Natural killer cell (primary cell): ENCODE results near the gene HNRNPR. TPM values are rescaled to one million over a fixed set of nuclear protein-coding genes. Genes with fewer than 3 reads are reported as not detected.
"Not testable (repeated sequence)": the region's sequence is repeated elsewhere in the genome, so short reads cannot be mapped to it uniquely, and the experiment has no call there.

Source experiments
- ATAC-seq, 3 donors: fragments of 150-1000 bp in 2 of 3; fragments of 200-7000 bp in 1 of 3; cut with Tn5 transposase; 1 replicate in 1 of 3; 2 replicates in 2 of 3; pipeline ENCODE4 v1.10.0; 2021; ENCODE audit warnings: mild to moderate bottlenecking in 2 of 3, moderate library complexity in 2 of 3
- DNase-seq, 2 donors: peaks; one replicate each; pipeline versions ENCODE4 v3.0.0 to v3.0.0-alpha.2; 2013 to 2021; ENCODE audit warnings: mixed read lengths in 1 of 2
- H3K27ac ChIP-seq: one replicate; pipeline ENCODE4 v1.5.1; 2013; ENCODE audit warnings: mild to moderate bottlenecking, low read length
- H3K27me3 ChIP-seq: one replicate; pipeline ENCODE4 v1.6.1; 2013; ENCODE audit warnings: low read length; ENCODE audit not compliant: control insufficient read depth, insufficient read depth
- H3K36me3 ChIP-seq: one replicate; pipeline ENCODE4 v1.6.1; 2013; ENCODE audit warnings: low read length; ENCODE audit not compliant: control insufficient read depth, insufficient read depth
- H3K4me1 ChIP-seq: one replicate; pipeline ENCODE4 v1.6.1; 2013; ENCODE audit warnings: low read length; ENCODE audit not compliant: control insufficient read depth, insufficient read depth
- H3K4me3 ChIP-seq: one replicate; pipeline ENCODE4 v1.5.1; 2013; ENCODE audit warnings: low read length
- H3K9me3 ChIP-seq: one replicate; pipeline ENCODE4 v1.6.1; 2013; ENCODE audit warnings: low read length; ENCODE audit not compliant: control insufficient read depth, insufficient read depth
- H3K27ac Mint-ChIP-seq, 2 donors: one replicate each; pipeline ENCODE4 v1.8.0; 2022; ENCODE audit warnings: mild to moderate bottlenecking in 2 of 2, mixed read lengths in 2 of 2, moderate library complexity in 1 of 2
- H3K27me3 Mint-ChIP-seq, 2 donors: one replicate each; pipeline ENCODE4 v1.8.0; 2022; ENCODE audit warnings: low read depth in 2 of 2, mixed read lengths in 2 of 2
- H3K36me3 Mint-ChIP-seq: one replicate; pipeline ENCODE4 v1.8.0; 2022; ENCODE audit warnings: mixed read lengths
- H3K4me1 Mint-ChIP-seq, 2 donors: one replicate each; pipeline ENCODE4 v1.8.0; 2022; ENCODE audit warnings: mixed read lengths in 2 of 2
- H3K4me3 Mint-ChIP-seq: one replicate; pipeline ENCODE4 v1.8.0; 2022; ENCODE audit warnings: mild to moderate bottlenecking, moderate library complexity, mixed read lengths
- H3K9me3 Mint-ChIP-seq, 2 donors: one replicate each; pipeline ENCODE4 v1.8.0; 2022; ENCODE audit warnings: mixed read lengths in 2 of 2
- CTCF ChIP-seq: fragments of 200-600 bp; IDR thresholded peaks from one replicate; pipeline ENCODE4 v1.8.0; 2022; ENCODE audit warnings: antibody characterized with exemption
- WGBS: methylation state at CpG from one replicate; pipeline ENCODE4 v1.1.7; 2013; ENCODE audit warnings: missing lambda C conversion rate; ENCODE audit not compliant: insufficient coverage; 5-methylcytosine and 5-hydroxymethylcytosine counted together
- intact Hi-C: fragments of 100-400 bp; cut with micrococcal nuclease; formaldehyde crosslinking; loops from one replicate; pipeline ENCODE4 v1.14.2; 2022
- total RNA-seq, 4 donors: library from RNA; stranded (reverse); fragments of 120-200 nt in 1 of 4; gene quantifications; one replicate each; pipeline versions ENCODE4 v1.2.3 to v1.2.4, GENCODE V29; 2013 to 2022

The HNRNPR gene
- total RNA-seq, 3 donors from 2014 or later (not counting 1 experiment from before 2014, with no cell fraction given), result 126 to 134 (median 128) TPM

GRCh38 chr1:23325393-23325792 lies 18.7 kb downstream of the HNRNPR start:
- Histone ChIP-seq H3K27ac (no peak overlapping the region), H3K36me3 (peaks cover 55% of the 10 kb centered on the region), H3K4me3 (no peak overlapping the region), H3K4me1 (no peaks in the 10 kb centered on the region), H3K9me3 (no peaks in the 10 kb centered on the region), H3K27me3 (no peaks in the 10 kb centered on the region)
- WGBS, result 82% methylated on average over 2 of the region's 2 CpGs
- DNase-seq (no peak), ATAC-seq (no peak)
- peaks cover 26 to 32% of the 10 kb centered on the region in 2 donors for H3K4me1 Mint-ChIP-seq
- peak overlapping the region in 1 of 2 donors; percentile 2 for H3K27ac Mint-ChIP-seq
- intact Hi-C loops, result no loop called here
- no peak overlapping the region for H3K4me3 Mint-ChIP-seq
- peaks cover 5% of the 10 kb centered on the region for H3K36me3 Mint-ChIP-seq
- no peak for TF ChIP-seq CTCF
- no peaks in the 10 kb centered on the region for H3K27me3 Mint-ChIP-seq
- no peaks in the 10 kb centered on the region for H3K9me3 Mint-ChIP-seq

- Histone ChIP-seq H3K27ac (no peak overlapping the region), H3K4me1 (no peaks in the 10 kb centered on the region), H3K27me3 (no peaks in the 10 kb centered on the region), H3K9me3 (no peaks in the 10 kb centered on the region), H3K36me3 (peaks cover 55% of the 10 kb centered on the region), H3K4me3 (no peak overlapping the region)
- Mint-ChIP-seq H3K36me3 (peaks cover 8% of the 10 kb centered on the region), H3K27ac (peak overlapping the region; percentile 62 to 75), H3K9me3 (no peaks in the 10 kb centered on the region), H3K4me3 (no peak overlapping the region), H3K4me1 (peaks cover 19 to 21% of the 10 kb centered on the region in 2 donors), H3K27me3 (no peaks in the 10 kb centered on the region)
- TF ChIP-seq CTCF, result no peak
- no peak for DNase-seq
- WGBS, result 40% methylated on average over 1 of the region's 1 CpG
- intact Hi-C loops, result no loop called here
- no peak for ATAC-seq
These were observed 21.3 kb downstream of the HNRNPR start for GRCh38 chr1:23322770-23323169.

- H3K4me1 ChIP-seq, ATAC-seq, H3K27me3 ChIP-seq, H3K9me3 ChIP-seq, H3K4me3 Mint-ChIP-seq, H3K4me3 ChIP-seq, H3K27ac ChIP-seq, H3K9me3 Mint-ChIP-seq, H3K27me3 Mint-ChIP-seq, DNase-seq, intact Hi-C loops: not testable (repeated sequence)
- H3K36me3 ChIP-seq, result peaks cover 70% of the 10 kb centered on the region
- H3K36me3 Mint-ChIP-seq, result peaks cover 39% of the 10 kb centered on the region
- H3K27ac Mint-ChIP-seq, result peak overlapping the region; percentile 26 to 43
- WGBS, result 99% methylated on average over 7 of the region's 7 CpGs
- H3K4me1 Mint-ChIP-seq, result peaks cover 31% of the 10 kb centered on the region in 2 donors
These were observed 33.8 kb downstream of the HNRNPR start for GRCh38 chr1:23310280-23310679.

- no peak overlapping the region for H3K4me3 Mint-ChIP-seq
- no peaks in the 10 kb centered on the region for H3K4me1 Mint-ChIP-seq
- TF ChIP-seq CTCF, result no peak
- no peaks in the 10 kb centered on the region for H3K9me3 Mint-ChIP-seq
- no peaks in the 10 kb centered on the region for H3K27me3 Mint-ChIP-seq
- H3K36me3 ChIP-seq, result peaks cover 48% of the 10 kb centered on the region
- ATAC-seq, result no peak
- no peaks in the 10 kb centered on the region for H3K36me3 Mint-ChIP-seq
- H3K4me3 ChIP-seq, result no peak overlapping the region
- no peak overlapping the region for H3K27ac ChIP-seq
- intact Hi-C loops, result no loop called here
- H3K27me3 ChIP-seq, result no peaks in the 10 kb centered on the region
- DNase-seq, result no peak
- H3K9me3 ChIP-seq, result no peaks in the 10 kb centered on the region
- WGBS, result 90% methylated on average over 4 of the region's 4 CpGs
- peak overlapping the region; percentile 45 to 67 for H3K27ac Mint-ChIP-seq
- H3K4me1 ChIP-seq, result no peaks in the 10 kb centered on the region
These were observed 39.9 kb downstream of the HNRNPR start for GRCh38 chr1:23304140-23304620.
